NCI-H146 treated with DMSO at 0.1 percent for 48 hours (cell line): ENCODE data around the gene CDHR2.
"Not testable (repeated sequence)": the region's sequence is repeated elsewhere in the genome, so short reads cannot be mapped to it uniquely, and the experiment has no call there.

ENCODE experiments used
- DNase-seq: peaks from one replicate; lab custom pipeline; 2025; ENCODE audit not compliant: unreplicated experiment; lab: John Stamatoyannopoulos, UW

Gene CDHR2

DNA sequence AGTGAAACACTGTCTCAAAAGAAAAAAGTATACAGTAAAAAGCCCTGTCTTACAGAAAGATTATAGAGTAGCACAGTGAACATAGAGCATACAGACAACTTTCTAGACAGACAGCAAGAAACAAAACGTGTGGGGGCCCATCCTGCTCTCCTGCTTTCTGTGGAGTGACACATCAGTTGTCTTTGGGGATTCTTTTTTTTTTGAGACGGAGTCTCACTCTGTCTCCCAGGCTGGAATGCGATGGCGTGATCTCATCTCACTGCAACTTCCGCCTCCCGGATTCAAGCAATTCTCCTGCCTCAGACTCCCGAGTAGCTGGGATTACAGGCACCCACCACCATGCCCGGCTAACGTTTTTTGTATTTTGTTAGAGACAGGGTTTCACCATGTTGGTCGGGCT lies 14.9 kb downstream of the CDHR2 start:
- DNase-seq: no peak

DNA sequence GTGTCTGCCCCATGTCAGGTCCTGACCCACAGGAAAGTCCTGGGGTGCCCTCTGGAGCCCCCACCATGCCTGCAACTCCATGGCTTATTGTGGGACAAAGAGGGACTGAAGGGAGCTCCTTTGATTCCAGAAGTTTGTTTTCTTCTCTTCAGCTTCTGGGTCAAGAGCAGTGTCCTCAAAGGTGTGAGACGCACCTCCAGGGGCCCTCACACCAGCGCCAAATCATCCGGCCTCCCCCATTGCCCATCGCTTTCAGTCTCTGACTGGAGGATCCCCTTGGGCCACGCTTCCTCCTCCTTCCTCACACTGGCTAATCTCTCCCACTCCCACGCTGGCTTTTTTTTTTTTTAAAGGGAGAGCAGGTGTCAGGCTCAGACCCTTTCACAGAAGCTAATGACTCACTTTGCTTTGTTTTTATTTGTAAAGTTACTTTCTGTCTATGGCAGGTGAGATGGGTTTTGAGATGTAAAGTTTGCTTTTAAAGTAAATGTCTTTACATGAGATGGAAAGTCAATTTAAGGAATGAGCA lies 16.7 kb downstream of the CDHR2 start:
- DNase-seq: no peak

DNA sequence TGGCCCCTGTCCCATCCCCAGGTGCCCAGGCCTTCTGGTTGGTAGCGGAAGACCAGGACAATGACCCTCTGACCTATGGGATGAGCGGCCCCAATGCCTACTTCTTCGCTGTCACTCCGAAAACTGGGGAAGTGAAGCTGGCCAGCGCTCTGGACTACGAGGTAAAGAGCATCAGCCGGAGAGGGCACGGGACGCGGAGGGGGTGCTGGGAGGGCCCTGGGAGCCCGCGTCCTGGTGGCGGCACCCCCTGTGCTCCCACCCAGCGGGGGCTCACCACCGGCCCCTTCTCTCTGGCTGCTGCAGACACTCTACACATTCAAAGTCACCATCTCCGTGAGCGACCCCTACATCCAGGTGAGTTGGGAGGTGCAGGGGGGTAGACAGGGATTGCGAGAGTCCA lies 19.5 kb downstream of the CDHR2 start:
- no peak for DNase-seq

DNA sequence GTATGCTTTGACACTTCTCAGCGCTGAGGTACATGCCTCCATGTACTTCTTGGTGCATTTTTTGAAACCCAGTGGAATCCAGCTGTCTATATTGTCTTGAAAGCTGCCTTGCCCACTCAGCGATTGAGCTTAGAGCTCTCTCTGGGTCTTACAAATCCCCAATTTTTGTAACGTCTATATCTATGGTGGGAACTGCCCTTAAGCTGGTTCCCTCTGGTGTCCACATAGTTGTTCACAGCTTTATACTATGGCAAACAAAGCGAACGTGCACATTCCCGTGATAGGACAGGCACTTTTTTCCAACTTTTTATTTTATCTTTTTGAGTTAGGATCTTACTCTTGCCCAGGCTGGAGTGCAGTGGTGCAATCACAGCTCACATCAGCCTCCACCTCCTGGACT lies 20.9 kb downstream of the CDHR2 start:
- no peak for DNase-seq

DNA sequence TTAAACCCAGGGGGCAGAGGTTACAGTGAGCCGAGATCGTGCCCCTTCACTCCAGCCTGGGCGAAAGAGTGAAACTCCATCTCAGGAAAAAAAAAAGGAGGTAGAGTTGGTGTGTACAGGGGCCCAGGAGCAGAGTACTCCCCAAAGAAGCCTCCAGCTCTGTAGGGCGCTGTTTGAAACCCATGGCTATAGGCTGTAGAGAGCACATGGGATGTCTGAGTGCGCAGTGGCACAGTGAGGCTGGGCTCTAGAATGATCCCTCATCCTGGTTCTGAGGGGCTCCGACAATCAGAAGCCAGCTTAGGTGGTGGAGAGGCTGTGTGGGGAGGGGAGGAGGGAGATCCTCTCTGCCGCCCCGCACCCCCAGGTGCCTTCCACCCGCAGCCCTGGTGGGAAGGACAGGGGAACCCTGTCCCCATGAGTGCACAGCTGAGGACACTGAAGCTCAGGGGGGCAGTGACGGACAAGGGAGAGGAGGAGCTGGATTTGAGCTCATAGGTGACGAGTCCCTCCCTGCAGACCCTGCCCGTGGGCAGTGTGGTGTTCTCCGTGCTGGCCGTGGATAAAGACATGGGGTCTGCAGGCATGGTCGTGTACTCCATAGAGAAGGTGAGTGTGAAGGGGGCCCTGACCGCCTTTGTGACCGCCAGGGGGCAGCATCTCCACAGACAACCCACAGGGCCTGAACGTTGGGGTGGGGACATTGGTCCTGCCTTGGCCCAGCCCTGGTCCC lies 24.6 kb downstream of the CDHR2 start:
- DNase-seq: no peak

DNA sequence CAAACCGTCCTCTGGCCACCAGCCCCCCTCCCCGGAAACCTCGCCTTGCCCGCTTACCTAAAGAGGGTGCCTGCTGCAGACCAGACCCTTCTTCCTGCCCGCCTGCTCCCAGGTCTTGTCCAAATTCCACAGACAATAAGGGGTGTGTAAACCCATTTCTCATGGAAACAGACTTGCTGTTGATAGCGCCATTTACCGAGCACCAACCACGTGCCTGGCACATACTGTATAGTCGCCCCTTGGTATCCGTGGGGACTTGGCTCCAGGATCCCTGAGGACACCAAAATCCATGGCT lies 25.1 kb downstream of the CDHR2 start:
- DNase-seq: no peak

DNA sequence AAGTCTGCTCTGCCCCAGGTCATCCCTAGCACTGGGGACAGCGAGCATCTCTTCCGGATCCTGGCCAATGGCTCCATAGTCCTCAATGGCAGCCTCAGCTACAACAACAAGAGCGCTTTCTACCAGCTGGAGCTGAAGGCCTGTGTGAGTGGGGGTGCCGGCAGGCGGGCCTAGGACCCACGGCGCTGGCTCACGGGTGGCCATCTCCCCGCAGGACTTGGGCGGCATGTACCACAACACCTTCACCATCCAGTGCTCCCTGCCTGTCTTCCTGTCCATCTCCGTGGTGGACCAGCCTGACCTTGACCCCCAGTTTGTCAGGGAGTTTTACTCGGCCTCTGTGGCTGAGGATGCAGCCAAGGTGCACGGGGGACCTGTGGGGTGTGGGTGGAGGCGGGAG lies 25.9 kb downstream of the CDHR2 start:
- no peak for DNase-seq

DNA sequence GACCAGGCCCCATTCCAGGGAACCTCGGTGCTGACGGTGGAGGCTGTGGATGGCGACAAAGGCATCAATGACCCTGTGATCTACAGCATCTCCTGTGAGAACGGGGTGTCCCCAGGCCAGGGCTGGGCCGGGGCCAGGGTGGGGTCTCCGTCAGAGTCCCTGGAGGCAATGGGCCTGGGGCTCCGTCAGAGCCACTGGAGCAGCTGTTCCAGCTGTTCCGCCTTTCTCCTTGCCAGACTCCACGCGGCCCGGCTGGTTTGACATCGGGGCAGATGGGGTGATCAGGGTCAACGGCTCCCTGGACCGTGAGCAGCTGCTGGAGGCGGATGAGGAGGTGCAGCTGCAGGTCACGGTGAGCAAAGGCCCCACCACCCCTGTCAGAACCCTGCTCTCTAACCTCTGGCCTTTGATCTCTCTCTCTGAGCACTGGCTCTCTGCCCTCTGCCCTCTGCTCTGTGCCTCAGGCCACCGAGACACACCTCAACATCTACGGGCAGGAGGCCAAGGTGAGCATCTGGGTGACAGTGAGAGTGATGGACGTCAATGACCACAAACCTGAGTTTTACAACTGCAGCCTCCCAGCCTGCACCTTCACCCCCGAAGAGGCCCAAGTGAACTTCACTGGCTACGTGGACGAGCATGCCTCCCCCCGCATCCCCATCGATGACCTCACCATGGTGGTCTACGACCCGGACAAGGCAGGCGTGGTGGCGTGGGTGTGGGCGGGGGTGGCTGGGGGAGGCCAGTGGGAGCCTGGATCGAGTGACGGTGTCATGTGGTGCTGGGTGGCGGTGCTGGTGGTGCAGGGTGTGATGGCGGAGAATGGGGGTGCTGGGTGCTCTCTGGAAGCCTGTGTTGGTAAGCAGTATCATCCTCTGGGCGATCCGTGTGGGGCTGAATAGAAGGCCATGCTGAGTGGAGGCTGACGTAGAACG lies 26.6 kb downstream of the CDHR2 start:
- no peak for DNase-seq

DNA sequence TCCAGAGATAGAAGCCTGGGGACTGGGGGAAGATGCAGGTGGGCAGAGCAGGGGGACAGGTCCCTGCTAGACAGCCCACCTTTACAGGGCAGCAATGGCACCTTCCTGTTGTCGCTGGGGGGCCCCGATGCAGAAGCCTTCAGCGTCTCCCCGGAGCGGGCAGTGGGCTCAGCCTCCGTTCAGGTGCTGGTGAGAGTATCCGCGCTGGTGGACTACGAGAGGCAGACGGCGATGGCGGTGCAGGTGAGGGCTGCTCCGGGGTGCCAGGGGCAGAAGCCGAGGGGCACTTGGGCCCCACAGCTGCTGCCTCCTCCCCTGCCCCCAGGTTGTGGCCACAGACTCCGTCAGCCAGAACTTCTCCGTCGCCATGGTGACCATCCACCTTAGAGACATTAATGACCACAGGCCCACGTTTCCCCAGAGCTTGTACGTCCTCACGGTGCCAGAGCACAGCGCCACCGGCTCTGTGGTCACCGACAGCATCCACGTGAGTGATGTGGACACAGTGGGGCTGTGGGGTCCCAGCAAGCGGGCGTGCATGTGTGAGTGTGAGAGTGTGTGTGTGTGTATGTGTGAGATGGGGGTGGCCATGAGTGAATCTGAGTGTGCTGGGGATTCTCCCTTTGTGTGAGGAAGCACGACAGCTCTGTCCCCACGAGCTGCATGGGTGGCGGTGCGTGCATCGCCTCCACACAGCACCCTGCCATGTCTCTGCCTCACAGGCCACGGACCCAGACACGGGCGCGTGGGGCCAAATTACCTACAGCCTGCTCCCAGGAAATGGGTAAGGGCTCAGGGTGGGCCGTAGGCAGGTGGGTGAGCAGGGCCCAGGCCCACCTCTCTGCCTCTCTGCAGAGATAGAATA lies 28.4 kb downstream of the CDHR2 start:
- DNase-seq: no peak

DNA sequence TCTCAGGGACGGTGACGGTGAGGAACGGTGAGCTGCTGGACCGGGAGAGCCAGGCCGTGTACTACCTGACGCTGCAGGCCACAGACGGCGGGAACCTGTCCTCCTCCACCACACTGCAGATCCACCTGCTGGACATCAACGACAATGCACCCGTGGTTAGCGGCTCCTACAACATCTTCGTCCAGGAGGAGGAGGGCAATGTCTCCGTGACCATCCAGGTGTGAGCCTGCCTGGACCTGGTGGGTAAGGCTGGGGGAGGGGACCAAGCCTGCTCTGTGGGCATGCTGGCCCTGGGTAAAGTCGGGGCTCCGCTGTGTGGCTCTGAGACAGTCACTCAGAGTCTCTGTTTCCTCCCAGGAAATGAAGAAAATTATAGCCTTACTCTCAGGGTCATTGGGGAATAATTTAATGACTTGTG lies 29.3 kb downstream of the CDHR2 start:
- DNase-seq: peak; percentile 39

DNA sequence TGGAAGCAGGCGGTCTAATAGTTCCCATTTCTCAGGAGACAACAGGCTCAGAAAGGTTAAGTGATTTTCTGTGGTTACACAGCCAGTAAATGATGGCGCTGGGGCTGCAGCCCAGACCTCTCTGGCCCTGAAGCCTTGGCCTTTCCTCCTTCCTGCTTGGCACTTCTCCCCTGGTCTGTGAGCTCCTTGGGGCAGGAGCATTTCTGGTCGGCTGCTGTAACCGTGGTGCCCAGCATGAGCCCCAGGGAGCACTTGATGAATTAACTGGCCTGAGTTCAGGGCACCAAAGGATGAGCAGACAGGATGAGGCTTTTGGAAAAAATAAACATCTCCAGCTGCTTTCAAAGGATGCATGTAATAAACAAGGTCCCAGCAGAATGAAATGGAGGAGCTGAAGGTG lies 30.2 kb downstream of the CDHR2 start:
- DNase-seq: no peak

DNA sequence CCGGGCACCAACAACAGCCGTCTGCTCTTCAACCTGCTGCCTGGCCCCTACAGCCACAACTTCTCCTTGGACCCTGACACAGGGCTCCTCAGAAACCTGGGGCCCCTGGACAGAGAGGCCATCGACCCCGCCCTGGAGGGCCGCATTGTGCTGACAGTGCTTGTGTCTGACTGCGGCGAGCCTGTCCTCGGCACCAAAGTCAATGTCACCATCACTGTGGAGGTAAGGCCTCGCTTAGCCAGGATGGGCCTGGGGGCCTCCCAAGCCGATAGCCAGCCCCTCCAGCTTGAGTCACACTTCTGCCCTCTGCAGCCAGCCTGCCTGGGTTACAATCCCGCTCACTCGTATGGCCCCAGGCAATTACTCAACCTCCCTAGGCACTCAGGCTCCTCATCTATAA lies 32.2 kb downstream of the CDHR2 start:
- DNase-seq: no peak

DNA sequence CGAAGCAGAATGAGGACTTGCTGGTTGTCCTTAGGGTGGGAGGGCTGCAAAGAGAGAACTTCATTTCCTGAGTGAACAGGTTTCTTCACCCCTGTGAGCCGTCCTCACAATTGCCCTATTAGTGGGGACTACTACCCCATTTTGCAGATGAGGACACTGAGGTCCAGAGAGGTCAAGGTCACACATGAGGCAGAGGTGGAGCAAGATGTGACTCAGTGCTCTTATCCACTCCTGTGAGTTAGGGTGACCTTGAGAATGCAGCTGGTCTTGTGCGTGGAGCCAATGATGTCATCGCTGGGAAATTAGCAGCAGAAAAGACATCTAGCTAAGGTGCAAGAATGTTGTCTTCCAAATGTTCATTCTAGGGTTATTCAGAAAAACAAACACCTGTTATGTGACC lies 33.9 kb downstream of the CDHR2 start:
- no peak for DNase-seq

DNA sequence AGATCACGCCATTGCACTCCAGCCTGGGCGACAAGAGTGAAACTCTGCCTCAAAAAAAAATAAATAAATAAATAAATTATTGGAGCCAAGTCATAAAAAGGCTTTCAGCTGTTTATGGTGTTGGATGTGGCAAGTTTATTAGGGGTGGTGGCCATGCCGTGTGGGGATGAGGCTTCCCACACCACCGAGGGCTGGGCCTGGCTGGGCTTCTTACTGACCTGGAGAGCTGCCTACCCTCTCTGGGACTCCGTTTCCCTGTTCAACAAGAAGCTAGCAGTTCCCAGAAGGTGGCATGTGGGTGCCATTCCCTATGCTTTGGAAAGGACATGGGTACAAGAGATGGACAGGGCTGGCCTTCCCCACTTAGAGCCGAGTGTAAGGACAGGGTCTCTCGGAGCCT lies 38.3 kb downstream of the CDHR2 start:
- no peak for DNase-seq

DNA sequence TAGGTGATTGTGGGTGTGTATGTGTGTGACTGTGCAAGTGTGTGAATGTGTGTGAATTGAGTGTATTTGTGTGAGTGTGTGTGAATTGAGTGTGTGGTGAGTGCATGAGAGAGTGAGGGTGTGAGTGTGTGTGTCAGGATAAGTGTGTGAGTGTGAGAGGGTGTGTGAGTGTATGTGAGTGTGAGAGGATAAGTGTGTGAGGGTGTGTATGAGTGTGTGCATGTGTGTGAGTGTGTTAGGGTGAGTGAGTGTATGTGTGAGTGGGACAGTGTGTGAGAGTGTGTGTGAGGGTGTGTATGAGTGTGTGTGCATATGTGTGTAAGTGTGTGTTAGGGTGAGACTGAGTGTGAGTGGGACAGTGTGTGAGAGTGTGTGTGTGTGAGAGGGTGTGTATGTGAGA lies 39.2 kb downstream of the CDHR2 start:
- DNase-seq: no peak

DNA sequence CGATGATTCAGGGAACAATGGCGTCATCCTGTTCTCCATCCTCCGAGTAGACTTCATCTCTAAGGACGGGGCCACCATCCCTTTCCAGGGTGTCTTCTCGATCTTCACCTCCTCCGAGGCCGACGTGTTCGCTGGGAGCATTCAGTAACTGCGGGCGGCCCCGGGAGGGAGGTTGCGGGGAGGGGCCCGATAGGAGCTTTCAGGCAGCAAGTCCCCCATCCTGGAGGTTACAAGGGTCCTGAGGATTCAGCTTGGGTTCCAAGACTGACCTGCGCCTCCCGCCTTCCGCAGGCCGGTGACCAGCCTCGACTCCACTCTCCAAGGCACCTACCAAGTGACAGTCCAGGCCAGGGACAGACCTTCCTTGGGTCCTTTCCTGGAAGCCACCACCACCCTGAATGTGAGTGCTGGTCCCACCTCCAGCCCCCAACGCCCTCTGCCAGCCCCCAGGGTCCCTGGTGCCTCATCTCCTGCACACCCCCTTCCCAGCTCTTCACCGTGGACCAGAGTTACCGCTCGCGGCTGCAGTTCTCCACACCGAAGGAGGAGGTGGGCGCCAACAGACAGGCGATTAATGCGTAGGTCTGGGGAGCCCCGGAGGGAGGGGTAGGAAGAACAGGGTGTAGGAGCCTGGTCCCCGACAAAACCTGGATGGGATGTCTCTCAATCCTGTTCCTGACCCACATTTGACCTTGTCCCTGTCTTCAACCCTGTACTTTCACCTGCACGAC lies 40.1 kb downstream of the CDHR2 start:
- no peak for DNase-seq

DNA sequence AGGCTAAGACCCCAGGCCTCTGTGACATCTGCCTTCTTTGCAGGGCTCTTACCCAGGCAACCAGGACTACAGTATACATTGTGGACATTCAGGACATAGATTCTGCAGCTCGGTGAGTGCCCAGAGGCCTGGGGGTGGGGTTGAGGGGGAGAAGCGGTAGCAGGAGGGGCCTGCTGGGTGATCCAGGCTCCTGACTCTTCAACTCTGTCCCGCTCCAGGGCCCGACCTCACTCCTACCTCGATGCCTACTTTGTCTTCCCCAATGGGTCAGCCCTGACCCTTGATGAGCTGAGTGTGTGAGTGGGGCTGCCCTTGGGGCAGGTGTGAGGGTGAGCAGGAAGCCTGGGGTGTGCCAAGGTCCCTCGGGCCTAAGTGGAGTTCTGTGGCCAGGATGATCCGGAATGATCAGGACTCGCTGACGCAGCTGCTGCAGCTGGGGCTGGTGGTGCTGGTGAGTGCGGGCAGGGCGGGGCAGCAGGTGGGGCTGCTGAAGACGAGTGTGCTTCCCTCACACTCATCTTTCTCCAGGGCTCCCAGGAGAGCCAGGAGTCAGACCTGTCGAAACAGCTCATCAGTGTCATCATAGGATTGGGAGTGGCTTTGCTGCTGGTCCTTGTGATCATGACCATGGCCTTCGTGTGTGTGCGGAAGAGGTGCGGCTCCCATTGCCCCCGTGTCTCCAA lies 41.0 kb downstream of the CDHR2 start:
- DNase-seq: no peak

DNA sequence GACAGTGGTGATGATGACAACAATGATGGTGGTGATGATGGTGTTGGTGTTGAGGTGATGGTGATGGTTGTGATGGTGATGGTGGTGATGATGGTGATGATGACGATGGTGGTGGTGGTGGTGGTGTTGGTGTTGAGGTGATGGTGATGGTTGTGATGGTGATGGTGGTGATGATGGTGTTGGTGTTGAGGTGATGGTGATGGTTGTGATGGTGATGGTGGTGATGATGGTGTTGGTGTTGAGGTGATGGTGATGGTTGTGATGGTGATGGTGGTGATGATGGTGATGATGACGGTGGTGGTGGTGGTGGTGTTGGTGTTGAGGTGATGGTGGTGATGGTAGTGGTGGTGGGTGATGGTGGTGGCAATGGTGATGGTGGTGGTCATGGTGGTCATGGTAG lies 42.5 kb downstream of the CDHR2 start:
- DNase-seq: not testable (repeated sequence)

DNA sequence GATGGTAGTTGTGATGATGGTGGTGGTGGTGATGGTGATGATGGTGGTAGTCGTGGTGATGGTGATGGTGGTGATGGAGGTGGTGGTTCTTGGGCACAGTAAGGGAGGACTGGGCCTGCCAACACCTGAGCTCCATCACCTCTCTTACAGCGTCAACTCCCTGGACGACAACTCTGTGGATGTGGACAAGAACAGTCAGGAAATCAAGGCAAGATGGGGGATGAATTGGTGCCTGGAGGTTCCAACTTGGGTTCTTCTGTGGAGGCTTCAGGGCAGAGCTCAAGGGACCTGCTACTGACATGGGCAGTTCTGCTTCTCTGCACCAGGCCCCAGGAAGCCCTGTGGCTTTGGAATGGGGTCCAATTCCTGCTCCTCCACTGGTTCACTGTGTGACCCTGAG lies 43.4 kb downstream of the CDHR2 start:
- DNase-seq: no peak

DNA sequence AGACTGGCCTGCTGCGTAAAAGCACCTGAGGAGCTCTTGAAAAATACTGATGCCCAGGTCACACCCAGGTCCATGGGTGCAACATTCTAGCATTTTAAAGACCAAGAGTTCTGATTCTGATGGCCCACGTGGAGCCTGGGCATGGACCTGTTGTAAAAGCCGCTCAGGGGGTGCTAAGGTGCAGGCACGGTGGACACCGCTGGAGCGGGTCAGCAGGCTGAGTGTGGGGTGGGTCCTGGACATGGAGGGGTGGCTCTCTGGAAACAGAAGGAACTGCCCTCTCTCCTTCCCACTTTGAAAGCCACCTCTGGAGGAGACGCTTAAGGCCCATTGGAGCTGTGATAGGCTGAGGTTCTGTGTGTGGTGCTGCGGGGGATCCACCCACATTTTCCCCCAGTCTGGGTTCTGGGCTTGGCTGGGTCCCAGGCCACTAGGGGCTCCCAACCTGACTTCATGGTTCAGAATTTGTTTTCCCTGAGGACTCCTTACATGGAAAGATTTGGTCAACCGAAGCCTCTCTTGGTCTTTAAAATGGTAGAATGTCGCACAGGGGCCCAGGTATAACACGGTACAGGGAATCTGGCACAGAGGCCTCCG lies 44.2 kb downstream of the CDHR2 start:
- DNase-seq: no peak
